ENCODE results near the gene NEUROD2. TPM values are rescaled to one million over a fixed set of nuclear protein-coding genes. Genes with fewer than 3 reads are reported as not detected.

Gene NEUROD2
- total RNA-seq, 2 donors from 2014 or later, result not detected

GRCh38 chr17:39609416-39610025 is 1.8 kb upstream of the NEUROD2 start:
- H3K27me3 Mint-ChIP-seq, result peaks cover 39% of the 10 kb centered on the region
- no peak overlapping the region for H3K27ac Mint-ChIP-seq
- DNase-seq, result no peak
- ATAC-seq, result no peak
- H3K4me3 Mint-ChIP-seq, result no peak overlapping the region
- H3K9me3 ChIP-seq (ENCODE audit: control insufficient read depth, low read length, poor library complexity, severe bottlenecking), result no peaks in the 10 kb centered on the region
- peaks cover 10% of the 10 kb centered on the region for H3K4me1 Mint-ChIP-seq
- H3K36me3 Mint-ChIP-seq (ENCODE audit: low read depth), result no peaks in the 10 kb centered on the region

GRCh38 chr17:39608142-39608981 is 642 bp upstream of the NEUROD2 start:
- no peaks in the 10 kb centered on the region for H3K9me3 ChIP-seq (ENCODE audit: control insufficient read depth, low read length, poor library complexity, severe bottlenecking)
- ATAC-seq (no peak), DNase-seq (no peak)
- no peak overlapping the region for H3K4me3 Mint-ChIP-seq
- no peaks in the 10 kb centered on the region for H3K36me3 Mint-ChIP-seq (ENCODE audit: low read depth)
- peaks cover 40% of the 10 kb centered on the region for H3K27me3 Mint-ChIP-seq
- peaks cover 10% of the 10 kb centered on the region for H3K4me1 Mint-ChIP-seq
- H3K27ac Mint-ChIP-seq, result no peak overlapping the region

- DNase-seq (no peak), ATAC-seq (no peak)
- peaks cover 12% of the 10 kb centered on the region for H3K4me1 Mint-ChIP-seq
- H3K4me3 Mint-ChIP-seq, result peak overlapping the region; percentile 68
- no peaks in the 10 kb centered on the region for H3K9me3 ChIP-seq (ENCODE audit: control insufficient read depth, low read length, poor library complexity, severe bottlenecking)
- H3K36me3 Mint-ChIP-seq (ENCODE audit: low read depth), result peaks cover 2% of the 10 kb centered on the region
- H3K27ac Mint-ChIP-seq, result no peak overlapping the region
- peaks cover 44% of the 10 kb centered on the region for H3K27me3 Mint-ChIP-seq
Observed at GRCh38 chr17:39607057-39607850, 466 bp downstream of the NEUROD2 start.

GRCh38 chr17:39606434-39607056 is 1.2 kb downstream of the NEUROD2 start:
- Mint-ChIP-seq H3K27ac (no peak overlapping the region), H3K4me3 (peak overlapping the region; percentile 68), H3K27me3 (peaks cover 51% of the 10 kb centered on the region), H3K36me3 (ENCODE audit: low read depth) (peaks cover 2% of the 10 kb centered on the region), H3K4me1 (peaks cover 12% of the 10 kb centered on the region)
- no peak for DNase-seq
- H3K9me3 ChIP-seq (ENCODE audit: control insufficient read depth, low read length, poor library complexity, severe bottlenecking), result no peaks in the 10 kb centered on the region
- ATAC-seq, result no peak

GRCh38 chr17:39605492-39606433 is 2.0 kb downstream of the NEUROD2 start:
- Mint-ChIP-seq H3K36me3 (ENCODE audit: low read depth) (peaks cover 5% of the 10 kb centered on the region), H3K4me1 (peaks cover 17% of the 10 kb centered on the region)
- DNase-seq, result no peak

GRCh38 chr17:39604911-39605491 is 2.7 kb downstream of the NEUROD2 start:
- H3K9me3 ChIP-seq (ENCODE audit: control insufficient read depth, low read length, poor library complexity, severe bottlenecking), result no peaks in the 10 kb centered on the region
- H3K36me3 Mint-ChIP-seq (ENCODE audit: low read depth), result peaks cover 5% of the 10 kb centered on the region
- no peak for DNase-seq
- H3K4me1 Mint-ChIP-seq, result peaks cover 18% of the 10 kb centered on the region
- peaks cover 66% of the 10 kb centered on the region for H3K27me3 Mint-ChIP-seq
- no peak overlapping the region for H3K27ac Mint-ChIP-seq
- no peak for ATAC-seq
- peak overlapping the region; percentile 67 for H3K4me3 Mint-ChIP-seq

More at GRCh38 chr17:39605492-39606433, 2.0 kb downstream of the NEUROD2 start:
- no peak overlapping the region for H3K27ac Mint-ChIP-seq
- H3K4me3 Mint-ChIP-seq, result peak overlapping the region; percentile 67
- peaks cover 59% of the 10 kb centered on the region for H3K27me3 Mint-ChIP-seq
- ATAC-seq, result peak; percentile 35
- H3K9me3 ChIP-seq (ENCODE audit: control insufficient read depth, low read length, poor library complexity, severe bottlenecking), result no peaks in the 10 kb centered on the region

- Mint-ChIP-seq H3K27me3 (peaks cover 62% of the 10 kb centered on the region), H3K27ac (no peak overlapping the region), H3K4me3 (no peak overlapping the region), H3K36me3 (ENCODE audit: low read depth) (peaks cover 5% of the 10 kb centered on the region), H3K4me1 (peaks cover 22% of the 10 kb centered on the region)
- ATAC-seq (no peak), DNase-seq (no peak)
- no peaks in the 10 kb centered on the region for H3K9me3 ChIP-seq (ENCODE audit: control insufficient read depth, low read length, poor library complexity, severe bottlenecking)
Observed at GRCh38 chr17:39603304-39604016, 4.3 kb downstream of the NEUROD2 start.

- no peak overlapping the region for H3K4me3 Mint-ChIP-seq
- DNase-seq (no peak), ATAC-seq (no peak)
- H3K36me3 Mint-ChIP-seq (ENCODE audit: low read depth), result peaks cover 5% of the 10 kb centered on the region
- peaks cover 25% of the 10 kb centered on the region for H3K4me1 Mint-ChIP-seq
- H3K27me3 Mint-ChIP-seq, result peaks cover 67% of the 10 kb centered on the region
- H3K27ac Mint-ChIP-seq, result no peak overlapping the region
- no peaks in the 10 kb centered on the region for H3K9me3 ChIP-seq (ENCODE audit: control insufficient read depth, low read length, poor library complexity, severe bottlenecking)
Observed at GRCh38 chr17:39602533-39603303, 5.0 kb downstream of the NEUROD2 start.

GRCh38 chr17:39601758-39602532 is 5.8 kb downstream of the NEUROD2 start:
- H3K9me3 ChIP-seq (ENCODE audit: control insufficient read depth, low read length, poor library complexity, severe bottlenecking), result no peaks in the 10 kb centered on the region
- peaks cover 65% of the 10 kb centered on the region for H3K27me3 Mint-ChIP-seq
- H3K27ac Mint-ChIP-seq, result no peak overlapping the region
- DNase-seq (no peak), ATAC-seq (no peak)
- peaks cover 27% of the 10 kb centered on the region for H3K4me1 Mint-ChIP-seq
- peaks cover 5% of the 10 kb centered on the region for H3K36me3 Mint-ChIP-seq (ENCODE audit: low read depth)
- H3K4me3 Mint-ChIP-seq, result no peak overlapping the region

GRCh38 chr17:39600997-39601597 is 6.6 kb downstream of the NEUROD2 start:
- ATAC-seq (no peak), DNase-seq (no peak)
- Mint-ChIP-seq H3K4me3 (no peak overlapping the region), H3K4me1 (peaks cover 30% of the 10 kb centered on the region), H3K27me3 (peaks cover 66% of the 10 kb centered on the region), H3K36me3 (ENCODE audit: low read depth) (peaks cover 6% of the 10 kb centered on the region), H3K27ac (no peak overlapping the region)
- H3K9me3 ChIP-seq (ENCODE audit: control insufficient read depth, low read length, poor library complexity, severe bottlenecking), result no peaks in the 10 kb centered on the region
